ENCODE results near the gene CLDN24.

CLDN24 gene

DNA sequence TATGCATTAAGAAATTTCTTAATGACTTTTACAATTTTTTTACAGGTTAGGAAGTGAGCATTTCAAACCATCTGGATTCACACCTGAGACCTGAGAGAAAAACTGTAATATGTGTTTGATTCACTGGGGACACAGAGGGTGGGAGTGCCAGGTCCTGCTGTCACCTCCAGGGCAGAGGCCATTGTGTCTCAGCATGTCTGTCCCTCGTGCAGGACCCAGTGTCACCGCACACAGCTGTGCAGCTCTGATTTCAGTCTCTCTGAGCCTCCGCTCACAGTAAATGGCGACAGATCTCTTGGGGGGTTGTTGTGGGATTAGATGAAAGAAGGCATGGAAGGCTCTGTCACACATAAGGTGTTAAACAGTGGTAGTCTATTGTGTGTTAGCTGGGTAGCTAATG is 23.0 kb upstream of the CLDN24 start:
- Histone ChIP-seq H3F3A (ENCODE audit: insufficient read depth, low read length) (no peaks in the 10 kb centered on the region), H4K20me1 (ENCODE audit: insufficient read depth, low read length) (no peaks in the 10 kb centered on the region), H3K27ac (ENCODE audit: low read depth, low read length, poor library complexity, severe bottlenecking) (no peak overlapping the region), H3K36me3 (ENCODE audit: insufficient read depth, low read length) (no peaks in the 10 kb centered on the region), H2AFZ (ENCODE audit: low read length) (no peak overlapping the region), H3K79me2 (ENCODE audit: insufficient read depth, low read length) (no peaks in the 10 kb centered on the region), H3K4me2 (ENCODE audit: low read length) (no peak overlapping the region), H3K9me3 (ENCODE audit: low read length) (no peaks in the 10 kb centered on the region), H3K4me1 (ENCODE audit: insufficient read depth, low read length, severe bottlenecking) (no peaks in the 10 kb centered on the region), H3K4me3 (ENCODE audit: low read depth, low read length, poor library complexity, severe bottlenecking) (no peak overlapping the region), H3K9me2 (ENCODE audit: low read depth, low read length) (no peaks in the 10 kb centered on the region), H3K27me3 (ENCODE audit: insufficient read depth, low read length) (no peaks in the 10 kb centered on the region), H3K9ac (ENCODE audit: low read length) (no peak overlapping the region)
- TF ChIP-seq EZH2 (IDR thresholded peaks at IDR 0.05; ENCODE audit: borderline replicate concordance, low read length) = no peak
- TF ChIP-seq, protein P1, sequence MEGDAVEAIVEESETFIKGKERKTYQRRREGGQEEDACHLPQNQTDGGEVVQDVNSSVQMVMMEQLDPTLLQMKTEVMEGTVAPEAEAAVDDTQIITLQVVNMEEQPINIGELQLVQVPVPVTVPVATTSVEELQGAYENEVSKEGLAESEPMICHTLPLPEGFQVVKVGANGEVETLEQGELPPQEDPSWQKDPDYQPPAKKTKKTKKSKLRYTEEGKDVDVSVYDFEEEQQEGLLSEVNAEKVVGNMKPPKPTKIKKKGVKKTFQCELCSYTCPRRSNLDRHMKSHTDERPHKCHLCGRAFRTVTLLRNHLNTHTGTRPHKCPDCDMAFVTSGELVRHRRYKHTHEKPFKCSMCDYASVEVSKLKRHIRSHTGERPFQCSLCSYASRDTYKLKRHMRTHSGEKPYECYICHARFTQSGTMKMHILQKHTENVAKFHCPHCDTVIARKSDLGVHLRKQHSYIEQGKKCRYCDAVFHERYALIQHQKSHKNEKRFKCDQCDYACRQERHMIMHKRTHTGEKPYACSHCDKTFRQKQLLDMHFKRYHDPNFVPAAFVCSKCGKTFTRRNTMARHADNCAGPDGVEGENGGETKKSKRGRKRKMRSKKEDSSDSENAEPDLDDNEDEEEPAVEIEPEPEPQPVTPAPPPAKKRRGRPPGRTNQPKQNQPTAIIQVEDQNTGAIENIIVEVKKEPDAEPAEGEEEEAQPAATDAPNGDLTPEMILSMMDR (IDR thresholded peaks at IDR 0.05; ENCODE audit: low read length) = no peak

DNA sequence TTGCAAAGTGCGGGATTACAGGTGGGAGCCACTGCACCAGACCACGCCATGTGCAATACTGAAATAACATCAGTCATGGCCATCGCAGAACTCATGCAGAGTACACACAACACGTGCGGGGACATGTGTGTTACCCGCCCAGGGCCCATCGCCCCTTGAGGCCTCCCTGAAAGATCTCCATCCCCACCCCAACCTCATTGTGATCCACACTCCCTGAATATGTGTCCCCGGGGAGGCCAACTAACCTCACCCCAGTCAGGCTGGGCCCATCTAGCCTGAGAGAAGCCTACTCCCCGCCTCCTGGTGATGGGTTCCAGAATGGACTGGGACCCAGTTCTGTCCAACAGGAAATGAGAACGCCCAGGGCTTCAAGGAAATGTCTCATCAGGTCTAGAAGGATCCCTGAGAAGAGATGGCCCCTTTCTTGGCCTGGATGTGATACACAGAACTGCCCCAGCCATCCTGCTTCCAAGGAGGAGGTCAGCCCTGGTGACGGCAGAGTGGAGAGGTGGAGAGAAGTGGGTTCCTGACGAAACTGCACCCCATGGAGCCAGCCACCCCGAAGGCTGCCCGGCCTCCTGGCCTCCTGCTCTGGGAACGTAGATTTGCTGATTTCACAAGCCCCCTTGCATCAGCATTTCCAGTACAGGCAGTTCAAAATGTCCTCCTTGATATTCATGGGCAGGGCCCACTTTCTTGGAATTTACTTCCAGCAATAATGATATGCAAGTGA is 22.5 kb upstream of the CLDN24 start:
- no peak overlapping the region for H2AFZ ChIP-seq (ENCODE audit: low read length)
- TF ChIP-seq, protein P1 (IDR thresholded peaks at IDR 0.05; ENCODE audit: low read length) = no peak
- TF ChIP-seq EZH2 (IDR thresholded peaks at IDR 0.05; ENCODE audit: borderline replicate concordance, low read length) = no peak
- no peaks in the 10 kb centered on the region for H3K9me2 ChIP-seq (ENCODE audit: low read depth, low read length)
- no peak overlapping the region for H3K9ac ChIP-seq (ENCODE audit: low read length)
- H3K36me3 ChIP-seq (ENCODE audit: insufficient read depth, low read length) = no peaks in the 10 kb centered on the region
- no peaks in the 10 kb centered on the region for H4K20me1 ChIP-seq (ENCODE audit: insufficient read depth, low read length)
- H3K9me3 ChIP-seq (ENCODE audit: low read length) = no peaks in the 10 kb centered on the region
- H3F3A ChIP-seq (ENCODE audit: insufficient read depth, low read length) = no peaks in the 10 kb centered on the region
- no peak overlapping the region for H3K4me2 ChIP-seq (ENCODE audit: low read length)
- no peaks in the 10 kb centered on the region for H3K27me3 ChIP-seq (ENCODE audit: insufficient read depth, low read length)
- H3K27ac ChIP-seq (ENCODE audit: low read depth, low read length, poor library complexity, severe bottlenecking) = no peak overlapping the region
- H3K4me3 ChIP-seq (ENCODE audit: low read depth, low read length, poor library complexity, severe bottlenecking) = no peak overlapping the region
- H3K79me2 ChIP-seq (ENCODE audit: insufficient read depth, low read length) = no peaks in the 10 kb centered on the region
- no peaks in the 10 kb centered on the region for H3K4me1 ChIP-seq (ENCODE audit: insufficient read depth, low read length, severe bottlenecking)

DNA sequence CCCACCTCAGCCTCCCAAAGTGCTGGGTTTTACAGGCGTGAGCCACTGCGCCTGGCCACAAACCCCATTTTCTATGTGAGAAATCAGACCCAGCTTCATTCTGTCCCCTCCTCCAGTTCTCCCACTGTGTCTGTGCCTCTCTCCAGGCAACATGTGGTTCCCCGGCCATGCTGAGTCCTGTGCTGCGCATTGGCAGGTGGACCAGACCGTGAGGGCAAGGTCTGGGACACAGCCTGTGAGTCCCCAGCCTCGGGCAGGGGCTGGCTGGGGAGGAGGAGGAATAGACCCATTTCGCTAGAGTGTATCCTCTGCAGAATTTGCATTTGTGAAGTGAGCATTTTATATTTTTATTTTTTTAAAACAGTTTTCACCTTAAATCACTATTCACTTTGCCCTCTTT is 21.5 kb upstream of the CLDN24 start:
- Histone ChIP-seq H2AFZ (ENCODE audit: low read length) (no peak overlapping the region), H4K20me1 (ENCODE audit: insufficient read depth, low read length) (no peaks in the 10 kb centered on the region), H3F3A (ENCODE audit: insufficient read depth, low read length) (no peaks in the 10 kb centered on the region), H3K4me1 (ENCODE audit: insufficient read depth, low read length, severe bottlenecking) (no peaks in the 10 kb centered on the region), H3K36me3 (ENCODE audit: insufficient read depth, low read length) (no peaks in the 10 kb centered on the region), H3K9me3 (ENCODE audit: low read length) (no peaks in the 10 kb centered on the region), H3K9me2 (ENCODE audit: low read depth, low read length) (no peaks in the 10 kb centered on the region), H3K27ac (ENCODE audit: low read depth, low read length, poor library complexity, severe bottlenecking) (no peak overlapping the region), H3K9ac (ENCODE audit: low read length) (no peak overlapping the region), H3K79me2 (ENCODE audit: insufficient read depth, low read length) (no peaks in the 10 kb centered on the region), H3K4me2 (ENCODE audit: low read length) (no peak overlapping the region), H3K4me3 (ENCODE audit: low read depth, low read length, poor library complexity, severe bottlenecking) (no peak overlapping the region), H3K27me3 (ENCODE audit: insufficient read depth, low read length) (no peaks in the 10 kb centered on the region)
- TF ChIP-seq, protein P1 (IDR thresholded peaks at IDR 0.05; ENCODE audit: low read length) = no peak
- no peak for TF ChIP-seq EZH2 (IDR thresholded peaks at IDR 0.05; ENCODE audit: borderline replicate concordance, low read length)

Data from OCI-LY1 (cell line).